ENCODE data around the gene KSR1.
A peak's percentile ranks its signal among the peaks of the same experiment; 100 is the strongest.
"Not testable (repeated sequence)": the region's sequence is repeated elsewhere in the genome, so short reads cannot be mapped to it uniquely, and the experiment has no call there.

KSR1 gene

DNA sequence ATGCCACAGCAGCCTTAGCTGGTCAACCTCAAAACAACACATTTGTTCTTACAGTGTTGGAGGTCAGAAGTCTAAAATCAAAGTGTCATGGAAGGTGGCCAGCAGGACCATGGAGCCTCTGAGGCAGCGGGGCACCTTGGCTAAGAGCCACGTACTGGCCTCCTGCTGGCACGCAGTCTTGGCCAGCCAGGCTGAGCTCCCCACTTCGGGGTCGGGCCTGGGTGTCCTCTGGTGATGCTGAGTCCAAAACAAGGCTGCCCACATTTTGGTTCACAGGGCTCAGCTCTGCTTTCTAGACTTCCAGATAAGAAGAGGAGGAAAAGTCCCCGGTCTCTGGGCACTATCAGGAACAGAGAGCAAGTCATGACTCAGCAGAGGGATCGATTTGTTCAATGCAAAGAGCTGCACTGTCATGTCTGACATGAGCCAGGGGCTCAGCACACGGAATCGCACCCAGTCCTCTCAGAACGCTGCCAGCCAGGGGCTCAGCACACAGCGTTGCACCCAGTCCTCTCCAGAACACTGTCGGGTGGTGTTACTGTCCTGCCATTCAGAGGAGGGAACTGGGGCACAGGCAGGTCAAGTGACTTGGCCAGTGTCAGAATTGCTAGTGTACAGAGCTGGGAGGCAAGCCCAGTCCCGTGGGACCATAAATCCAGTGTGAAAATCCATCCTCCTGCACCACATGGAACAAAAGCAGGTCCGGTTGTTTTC, 177.2 kb downstream of the KSR1 start:
- no peak for DNase-seq (ENCODE audit: low spot score)

DNA sequence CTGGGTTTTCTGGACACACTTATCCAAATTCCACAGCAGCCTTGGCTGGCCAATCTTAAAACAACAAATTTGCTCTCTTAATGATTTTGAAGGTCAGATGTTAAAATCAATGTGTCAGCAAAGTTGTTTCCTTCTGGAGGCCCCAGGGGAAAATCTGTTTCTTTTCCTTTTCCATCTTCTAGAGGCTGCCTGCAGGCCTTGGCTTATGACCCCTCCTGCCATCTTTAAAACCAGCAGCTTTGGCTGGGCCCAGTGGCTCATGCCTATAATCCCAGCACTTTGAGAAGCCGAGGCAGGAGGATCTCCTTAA, 177.7 kb downstream of the KSR1 start:
- no peak for DNase-seq (ENCODE audit: low spot score)

DNA sequence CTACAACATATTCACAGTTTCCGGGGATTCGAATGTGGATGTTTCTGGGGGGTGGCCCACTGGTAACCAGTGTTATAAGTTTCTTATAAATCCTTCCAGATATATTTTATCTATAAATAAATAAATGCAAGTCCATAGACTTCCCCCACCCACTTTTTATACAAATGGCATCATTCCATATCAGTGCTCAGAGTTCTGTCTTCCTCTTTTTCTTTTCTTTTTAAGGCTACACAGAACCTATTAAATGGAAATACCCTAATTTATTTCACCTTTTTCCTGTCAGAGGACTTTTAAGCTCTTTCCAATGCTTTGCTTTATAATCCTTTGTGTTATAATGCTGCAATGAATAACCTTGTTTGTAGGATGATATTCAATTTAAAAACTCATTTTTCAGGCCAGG, 178.5 kb downstream of the KSR1 start:
- no peak for DNase-seq (ENCODE audit: low spot score)

- DNase-seq (ENCODE audit: low spot score): no peak
Measured at GRCh38 chr17:27635275-27635823, 179.1 kb downstream of the KSR1 start.

DNA sequence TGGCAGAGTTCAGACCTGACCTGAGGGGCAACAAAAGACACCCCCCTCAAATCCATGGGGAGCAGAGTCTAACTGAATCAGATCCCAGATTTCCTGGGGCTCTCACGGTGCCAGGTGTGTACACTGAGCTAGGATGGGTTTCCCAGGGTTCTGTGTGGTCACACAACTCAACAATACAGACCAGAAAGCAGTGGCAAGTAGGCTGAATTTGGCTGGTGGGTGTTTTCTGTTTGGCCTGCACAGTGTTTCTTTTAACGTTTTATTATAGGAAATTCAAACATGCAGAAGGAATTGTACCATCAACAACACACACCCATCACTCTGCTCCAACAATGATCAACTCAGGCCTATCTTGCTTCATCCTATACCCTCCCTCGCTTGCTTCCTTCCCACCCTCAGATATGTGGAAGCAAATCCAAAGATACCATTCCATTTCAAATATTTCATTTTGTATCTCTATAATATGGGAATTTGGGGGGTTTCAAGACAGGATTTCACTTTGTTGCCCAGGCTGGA, 179.8 kb downstream of the KSR1 start:
- not testable (repeated sequence) for DNase-seq (ENCODE audit: low spot score)

GRCh38 chr17:27637818-27638217, 181.6 kb downstream of the KSR1 start:
- not testable (repeated sequence) for DNase-seq (ENCODE audit: low spot score)

- DNase-seq (ENCODE audit: low spot score): not testable (repeated sequence)
Measured at GRCh38 chr17:27638415-27638914, 182.2 kb downstream of the KSR1 start.

DNA sequence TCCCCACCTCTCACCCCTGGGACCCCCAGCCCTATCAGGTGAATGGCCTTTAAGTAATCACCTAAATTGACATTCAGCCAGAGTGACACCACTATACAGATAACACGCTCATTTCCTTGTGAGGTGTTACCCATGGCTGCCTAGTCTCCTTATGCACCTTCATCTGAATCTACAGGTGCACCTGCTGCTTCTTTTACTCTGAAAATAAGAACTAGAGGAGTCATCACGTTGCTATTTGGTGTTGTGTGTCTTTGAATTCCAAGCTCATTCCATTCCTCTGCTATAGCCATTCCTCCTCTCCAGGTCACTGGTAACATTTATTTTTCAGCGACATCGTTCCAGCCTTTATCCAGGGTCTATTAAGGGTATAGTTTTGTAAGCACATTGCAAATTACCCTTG, 184.5 kb downstream of the KSR1 start:
- no peak for DNase-seq (ENCODE audit: low spot score)

GRCh38 chr17:27644586-27644985, 188.3 kb downstream of the KSR1 start:
- DNase-seq (ENCODE audit: low spot score): no peak

- not testable (repeated sequence) for DNase-seq (ENCODE audit: low spot score)
Measured at GRCh38 chr17:27645621-27646020, 189.4 kb downstream of the KSR1 start.

DNA sequence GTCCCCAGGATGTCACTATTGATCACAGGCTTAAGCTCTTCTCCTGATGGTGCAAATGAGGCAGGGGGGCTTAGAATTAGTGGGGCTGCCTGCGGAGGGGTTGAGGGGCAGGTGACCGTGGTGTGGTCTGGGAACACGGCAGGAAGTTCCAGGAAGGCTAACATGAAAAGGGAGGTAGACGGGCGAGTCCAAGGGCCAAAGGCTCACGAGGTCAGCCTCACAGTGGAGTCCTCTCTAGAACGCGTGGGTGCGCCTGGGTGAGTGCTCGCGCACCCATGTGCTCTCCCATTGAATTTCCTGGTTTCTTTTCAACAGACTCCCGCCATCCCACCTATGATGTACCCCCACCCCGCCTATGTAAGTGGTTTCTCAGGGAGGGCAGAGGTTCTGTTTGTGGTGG, 190.0 kb downstream of the KSR1 start:
- no peak for DNase-seq (ENCODE audit: low spot score)

DNA sequence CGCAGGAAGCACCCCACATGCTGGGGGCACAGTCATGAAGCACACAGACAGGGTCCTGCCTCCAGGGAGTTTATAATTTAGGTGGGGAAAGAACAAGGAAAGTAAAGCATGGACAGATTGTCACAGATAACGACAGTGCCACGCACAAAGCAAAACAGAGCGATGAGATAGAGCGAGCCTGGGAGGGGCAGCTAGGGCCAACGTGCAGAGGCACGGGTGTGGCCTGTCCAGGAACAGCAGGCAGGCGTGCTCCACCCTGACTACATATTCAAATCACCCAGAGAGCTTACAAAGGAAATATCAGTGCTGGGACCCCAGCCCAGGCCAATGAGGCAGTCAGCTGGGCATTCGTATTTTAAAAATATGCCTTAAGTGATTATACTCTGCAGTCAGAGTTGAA, 191.5 kb downstream of the KSR1 start:
- DNase-seq (ENCODE audit: low spot score): no peak

DNA sequence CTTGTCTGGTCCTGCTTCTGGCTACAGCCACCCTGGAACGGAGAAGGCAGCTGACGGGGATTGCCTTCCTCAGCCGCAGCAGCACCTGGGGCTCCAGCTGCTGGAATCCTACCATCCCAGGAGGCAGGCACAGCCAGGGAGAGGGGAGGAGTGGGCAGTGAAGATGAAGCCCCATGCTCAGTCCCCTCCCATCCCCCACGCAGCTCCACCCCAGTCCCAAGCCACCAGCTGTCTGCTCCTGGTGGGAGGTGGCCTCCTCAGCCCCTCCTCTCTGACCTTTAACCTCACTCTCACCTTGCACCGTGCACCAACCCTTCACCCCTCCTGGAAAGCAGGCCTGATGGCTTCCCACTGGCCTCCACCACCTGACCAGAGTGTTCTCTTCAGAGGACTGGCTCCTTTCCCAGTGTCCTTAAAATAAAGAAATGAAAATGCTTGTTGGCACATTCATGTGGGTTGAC, 192.9 kb downstream of the KSR1 start:
- not testable (repeated sequence) for DNase-seq (ENCODE audit: low spot score)

GRCh38 chr17:27649929-27650328, 193.7 kb downstream of the KSR1 start:
- no peak for DNase-seq (ENCODE audit: low spot score)

- no peak for DNase-seq (ENCODE audit: low spot score)
Measured at GRCh38 chr17:27650836-27651235, 194.6 kb downstream of the KSR1 start.

- DNase-seq (ENCODE audit: low spot score): peak; percentile 70
Measured at GRCh38 chr17:27651411-27652345, 195.4 kb downstream of the KSR1 start.

- not testable (repeated sequence) for DNase-seq (ENCODE audit: low spot score)
Measured at GRCh38 chr17:27653449-27653971, 197.3 kb downstream of the KSR1 start.

DNA sequence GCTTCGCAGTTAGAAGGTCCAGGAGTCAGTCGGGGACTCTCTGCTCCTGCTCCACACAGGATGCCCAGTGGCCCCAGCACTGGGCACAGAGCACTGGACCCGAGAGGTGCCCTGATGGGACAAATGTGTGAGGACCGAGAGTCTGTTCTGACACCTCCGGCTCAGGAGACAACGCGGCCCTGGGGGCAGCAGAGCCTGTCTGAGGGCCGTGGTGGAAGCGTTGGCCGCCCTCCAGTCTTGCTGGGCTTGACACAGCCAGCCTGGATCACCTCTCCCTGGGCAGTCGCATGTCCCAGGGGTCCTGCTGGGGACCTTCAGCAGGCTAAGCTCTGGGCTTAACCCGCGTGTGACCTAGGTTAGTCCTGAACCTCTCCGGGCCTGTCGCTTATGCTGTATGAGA, 197.9 kb downstream of the KSR1 start:
- DNase-seq (ENCODE audit: low spot score): no peak

DNA sequence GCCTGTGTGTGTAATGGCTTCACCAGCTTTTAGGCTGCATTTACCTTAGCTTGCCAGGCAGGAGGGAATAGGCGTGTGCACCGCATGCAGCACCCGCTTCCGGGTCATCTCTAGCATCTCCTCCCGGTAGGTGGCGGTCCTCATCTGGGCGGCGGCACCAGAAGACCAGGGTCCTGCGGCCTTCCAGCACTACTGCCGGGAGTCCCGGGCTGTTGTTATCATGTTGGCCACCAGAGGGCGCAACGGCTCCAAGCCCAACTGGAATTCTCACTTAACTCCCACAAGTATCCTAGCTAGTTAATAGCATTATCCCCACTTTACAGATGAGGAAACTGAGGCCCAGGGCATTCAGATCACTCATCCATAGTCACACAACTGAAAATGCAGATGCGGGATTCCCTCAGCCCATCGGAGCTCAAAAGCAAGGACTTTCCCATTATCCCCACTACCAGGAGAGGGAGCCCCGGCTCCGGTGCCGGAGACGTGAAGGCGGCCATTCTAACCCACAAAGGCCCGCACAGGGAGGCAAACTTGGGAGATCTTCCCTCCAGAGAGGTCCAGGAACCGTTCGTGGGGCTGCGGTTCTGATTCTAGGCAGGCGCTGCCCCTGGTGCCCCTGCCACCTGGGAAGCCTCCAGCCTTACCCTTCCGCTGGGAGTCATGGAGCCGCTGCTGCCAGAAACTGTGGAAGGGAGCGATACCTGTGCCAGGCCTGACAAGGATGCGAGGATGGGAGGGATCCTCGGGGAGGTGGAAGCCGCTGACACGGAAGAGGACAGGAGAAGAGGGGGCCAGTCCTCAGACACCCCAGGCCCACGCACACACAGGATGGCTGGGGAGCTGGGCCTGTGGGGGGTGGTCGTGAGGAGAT, 198.6 kb downstream of the KSR1 start:
- DNase-seq (ENCODE audit: low spot score): peak; percentile 80

GRCh38 chr17:27655525-27656111, 199.4 kb downstream of the KSR1 start:
- not testable (repeated sequence) for DNase-seq (ENCODE audit: low spot score)

DNA sequence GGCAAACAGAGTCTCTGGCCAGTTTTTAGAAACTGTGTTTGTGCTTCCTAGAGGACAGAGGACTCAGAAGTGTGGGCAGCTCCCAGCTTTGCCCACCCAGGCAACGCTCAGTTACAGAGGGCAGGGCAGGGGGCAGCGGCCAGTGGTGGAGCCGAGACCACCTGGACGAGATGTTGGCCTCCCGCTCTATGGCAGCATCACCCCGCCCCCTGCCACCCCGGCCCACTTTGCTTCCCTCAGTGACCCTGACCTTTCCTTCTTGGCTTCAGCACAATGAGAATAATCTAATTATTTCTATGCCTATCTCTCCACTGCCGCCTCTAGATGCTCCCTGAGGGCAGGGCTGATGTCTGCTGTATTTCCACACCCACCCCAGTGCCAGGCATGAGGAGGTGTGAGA, 200.4 kb downstream of the KSR1 start:
- DNase-seq (ENCODE audit: low spot score): not testable (repeated sequence)

All from activated CD4-positive, alpha-beta T cell treated with anti-CD3 and anti-CD28 coated beads, Interleukin-2, Interleukin-4, amounts not matched to agents 100 ng/mL and 50 ng/mL, durations not matched to agents 16 hours and 8 hours (primary cell).